Measurements from ENCODE around the gene TMTC1. TPM values are rescaled to one million over a fixed set of nuclear protein-coding genes. Genes with fewer than 3 reads are reported as not detected.

TMTC1 gene
- total RNA-seq, 1 experiment from 2014 or later = not detected

- POLR2A ChIA-PET = no interaction called here
- H3K4me1 Mint-ChIP-seq (ENCODE audit: low read depth, unreplicated experiment) = no peaks in the 10 kb centered on the region
- TF ChIP-seq CTCF (IDR thresholded peaks at IDR 0.05; ENCODE audit: insufficient read depth in 1 of 2, low read depth in 1 of 2, low read length in 1 of 2, severe bottlenecking in 1 of 2, unreplicated experiment in 1 of 2) = no peak
- Histone ChIP-seq H3K4me1 (no peaks in the 10 kb centered on the region), H3K27me3 (replicated peaks; ENCODE audit: control insufficient read depth, insufficient read depth, low read length) (no peaks in the 10 kb centered on the region), H3K4me3 (ENCODE audit: low read depth, low read length) (no peak overlapping the region), H3K36me3 (ENCODE audit: control insufficient read depth, insufficient read depth, low read length) (no peaks in the 10 kb centered on the region), H3K9me3 (no peaks in the 10 kb centered on the region)
- no peaks in the 10 kb centered on the region for H3K9me3 Mint-ChIP-seq (ENCODE audit: unreplicated experiment)
- H3K36me3 Mint-ChIP-seq (ENCODE audit: insufficient read depth, unreplicated experiment) = no peaks in the 10 kb centered on the region
- intact Hi-C loops (cut with micrococcal nuclease; ENCODE audit: unreplicated experiment) = no loop called here
- no TSS peak for BruUV-seq (replicated peaks)
- H3K4me3 Mint-ChIP-seq (ENCODE audit: unreplicated experiment) = no peak overlapping the region
- H3K27me3 Mint-ChIP-seq (ENCODE audit: insufficient read depth, unreplicated experiment) = peaks cover 3% of the 10 kb centered on the region
- CTCF ChIA-PET = no interaction called here
- no peak for DNase-seq
- H3K27ac Mint-ChIP-seq (ENCODE audit: unreplicated experiment) = no peak overlapping the region
Measured at GRCh38 chr12:29713729-29714128, 70.0 kb downstream of the TMTC1 start.

GRCh38 chr12:29711381-29711780 lies 72.4 kb downstream of the TMTC1 start:
- Histone ChIP-seq H3K4me3 (ENCODE audit: low read depth, low read length) (no peak overlapping the region), H3K27me3 (replicated peaks; ENCODE audit: control insufficient read depth, insufficient read depth, low read length) (no peaks in the 10 kb centered on the region), H3K9me3 (no peaks in the 10 kb centered on the region), H3K36me3 (ENCODE audit: control insufficient read depth, insufficient read depth, low read length) (no peaks in the 10 kb centered on the region), H3K4me1 (no peaks in the 10 kb centered on the region)
- no peak for TF ChIP-seq CTCF (IDR thresholded peaks at IDR 0.05; ENCODE audit: insufficient read depth in 1 of 2, low read depth in 1 of 2, low read length in 1 of 2, severe bottlenecking in 1 of 2, unreplicated experiment in 1 of 2)
- DNase-seq = no peak
- ChIA-PET CTCF (no interaction called here), POLR2A (no interaction called here)
- H3K4me1 Mint-ChIP-seq (ENCODE audit: low read depth, unreplicated experiment) = no peaks in the 10 kb centered on the region
- no peak overlapping the region for H3K27ac Mint-ChIP-seq (ENCODE audit: unreplicated experiment)
- no peaks in the 10 kb centered on the region for H3K36me3 Mint-ChIP-seq (ENCODE audit: insufficient read depth, unreplicated experiment)
- intact Hi-C loops (cut with micrococcal nuclease; ENCODE audit: unreplicated experiment) = no loop called here
- H3K27me3 Mint-ChIP-seq (ENCODE audit: insufficient read depth, unreplicated experiment) = peaks cover 12% of the 10 kb centered on the region
- H3K9me3 Mint-ChIP-seq (ENCODE audit: unreplicated experiment) = no peaks in the 10 kb centered on the region
- no peak overlapping the region for H3K4me3 Mint-ChIP-seq (ENCODE audit: unreplicated experiment)
- no TSS peak for BruUV-seq (replicated peaks)

- Mint-ChIP-seq H3K4me3 (ENCODE audit: unreplicated experiment) (no peak overlapping the region), H3K27ac (ENCODE audit: unreplicated experiment) (no peak overlapping the region), H3K36me3 (ENCODE audit: insufficient read depth, unreplicated experiment) (no peaks in the 10 kb centered on the region), H3K4me1 (ENCODE audit: low read depth, unreplicated experiment) (no peaks in the 10 kb centered on the region), H3K9me3 (ENCODE audit: unreplicated experiment) (no peaks in the 10 kb centered on the region), H3K27me3 (ENCODE audit: insufficient read depth, unreplicated experiment) (peaks cover 15% of the 10 kb centered on the region)
- TF ChIP-seq CTCF (IDR thresholded peaks at IDR 0.05; ENCODE audit: insufficient read depth in 1 of 2, low read depth in 1 of 2, low read length in 1 of 2, severe bottlenecking in 1 of 2, unreplicated experiment in 1 of 2) = no peak
- H3K36me3 ChIP-seq (ENCODE audit: control insufficient read depth, insufficient read depth, low read length) = no peaks in the 10 kb centered on the region
- DNase-seq = no peak
- no peaks in the 10 kb centered on the region for H3K4me1 ChIP-seq
- no peaks in the 10 kb centered on the region for H3K27me3 ChIP-seq (replicated peaks; ENCODE audit: control insufficient read depth, insufficient read depth, low read length)
- CTCF ChIA-PET = no interaction called here
- H3K9me3 ChIP-seq = no peaks in the 10 kb centered on the region
- POLR2A ChIA-PET = no interaction called here
- no peak overlapping the region for H3K4me3 ChIP-seq (ENCODE audit: low read depth, low read length)
- BruUV-seq (replicated peaks) = no TSS peak
- intact Hi-C loops (cut with micrococcal nuclease; ENCODE audit: unreplicated experiment) = no loop called here
Measured at GRCh38 chr12:29710104-29710503, 73.6 kb downstream of the TMTC1 start.
